ENCODE results near the gene TBCK. TPM values are rescaled to one million over a fixed set of nuclear protein-coding genes. Genes with fewer than 3 reads are reported as not detected.

The TBCK gene
- total and polyA plus RNA-seq, 2 of the 13 experiments (the other 11 are each of a cell fraction or from before 2014, with no cell fraction given): 51.0 to 62.4 TPM

DNA sequence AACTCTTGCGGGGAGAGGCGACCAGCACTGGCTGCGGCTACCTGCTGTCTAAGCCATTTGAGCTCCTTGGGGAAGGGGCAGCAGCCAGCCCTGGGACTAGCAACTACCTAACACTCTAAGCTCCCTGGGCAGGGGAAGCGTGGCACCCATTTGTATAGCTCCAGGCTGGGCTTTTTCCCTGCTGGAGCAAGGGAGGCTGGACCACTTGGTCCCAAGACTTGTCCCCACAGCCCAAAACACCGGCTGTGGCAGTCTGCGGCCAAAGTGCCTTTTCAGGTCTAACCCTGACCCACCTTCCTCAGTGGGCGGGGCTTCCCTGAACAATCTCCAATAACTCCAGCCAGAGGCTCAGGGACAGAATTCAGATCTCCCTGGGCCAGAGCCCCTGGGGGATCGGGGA is 232.9 kb downstream of the TBCK start:
- POLR2A ChIA-PET: no interaction called here
- no peak overlapping the region for H3K27ac ChIP-seq (ENCODE audit: extremely low read length, insufficient read depth, low read length)
- in situ Hi-C loops (cut with HindIII; ENCODE audit: extremely low pct_ligation_motif_present, low pct_unique_long_range_greater_than_20kb): no loop called here
- no peak overlapping the region for H3K4me2 ChIP-seq (ENCODE audit: low read depth, low read length)
- intact Hi-C loops (cut with micrococcal nuclease; ENCODE audit: unreplicated experiment): no loop called here
- TF ChIP-seq CHD4 (IDR thresholded peaks at IDR 0.05; ENCODE audit: borderline replicate concordance, low read length) (no peak), SMAD9 (CRISPR knock-in tag; IDR thresholded peaks at IDR 0.05) (no peak), ZNF652 (CRISPR knock-in tag; IDR thresholded peaks at IDR 0.05; ENCODE audit: borderline replicate concordance, low read depth) (no peak), ZNF383 (CRISPR knock-in tag; IDR thresholded peaks at IDR 0.05; ENCODE audit: borderline replicate concordance) (no peak), ZNF484 (CRISPR knock-in tag; IDR thresholded peaks at IDR 0.05; ENCODE audit: borderline replicate concordance, low read depth) (no peak), CEBPG (CRISPR knock-in tag; IDR thresholded peaks at IDR 0.05) (no peak), JDP2 (CRISPR knock-in tag; IDR thresholded peaks at IDR 0.05; ENCODE audit: borderline replicate concordance) (no peak), ZFY (CRISPR knock-in tag; IDR thresholded peaks at IDR 0.05) (no peak), BRCA1 (CRISPR knock-in tag; IDR thresholded peaks at IDR 0.05) (no peak), ZNF205 (CRISPR knock-in tag; IDR thresholded peaks at IDR 0.05) (no peak), MTF1 (CRISPR knock-in tag; IDR thresholded peaks at IDR 0.05) (no peak), HNRNPLL (IDR thresholded peaks at IDR 0.05; ENCODE audit: low read depth, low read length, poor library complexity, severe bottlenecking) (no peak), GMEB2 (CRISPR knock-in tag; IDR thresholded peaks at IDR 0.05; ENCODE audit: low read depth) (no peak), ZNF816 (CRISPR knock-in tag; IDR thresholded peaks at IDR 0.05; ENCODE audit: borderline replicate concordance) (no peak), NR3C1 (CRISPR knock-in tag; IDR thresholded peaks at IDR 0.05) (no peak), ZNF644 (CRISPR knock-in tag; IDR thresholded peaks at IDR 0.05; ENCODE audit: low read depth) (no peak), MBNL3 (CRISPR knock-in tag; conservative IDR thresholded peaks at IDR 0.05) (no peak)
- TF ChIP-seq, protein P1, sequence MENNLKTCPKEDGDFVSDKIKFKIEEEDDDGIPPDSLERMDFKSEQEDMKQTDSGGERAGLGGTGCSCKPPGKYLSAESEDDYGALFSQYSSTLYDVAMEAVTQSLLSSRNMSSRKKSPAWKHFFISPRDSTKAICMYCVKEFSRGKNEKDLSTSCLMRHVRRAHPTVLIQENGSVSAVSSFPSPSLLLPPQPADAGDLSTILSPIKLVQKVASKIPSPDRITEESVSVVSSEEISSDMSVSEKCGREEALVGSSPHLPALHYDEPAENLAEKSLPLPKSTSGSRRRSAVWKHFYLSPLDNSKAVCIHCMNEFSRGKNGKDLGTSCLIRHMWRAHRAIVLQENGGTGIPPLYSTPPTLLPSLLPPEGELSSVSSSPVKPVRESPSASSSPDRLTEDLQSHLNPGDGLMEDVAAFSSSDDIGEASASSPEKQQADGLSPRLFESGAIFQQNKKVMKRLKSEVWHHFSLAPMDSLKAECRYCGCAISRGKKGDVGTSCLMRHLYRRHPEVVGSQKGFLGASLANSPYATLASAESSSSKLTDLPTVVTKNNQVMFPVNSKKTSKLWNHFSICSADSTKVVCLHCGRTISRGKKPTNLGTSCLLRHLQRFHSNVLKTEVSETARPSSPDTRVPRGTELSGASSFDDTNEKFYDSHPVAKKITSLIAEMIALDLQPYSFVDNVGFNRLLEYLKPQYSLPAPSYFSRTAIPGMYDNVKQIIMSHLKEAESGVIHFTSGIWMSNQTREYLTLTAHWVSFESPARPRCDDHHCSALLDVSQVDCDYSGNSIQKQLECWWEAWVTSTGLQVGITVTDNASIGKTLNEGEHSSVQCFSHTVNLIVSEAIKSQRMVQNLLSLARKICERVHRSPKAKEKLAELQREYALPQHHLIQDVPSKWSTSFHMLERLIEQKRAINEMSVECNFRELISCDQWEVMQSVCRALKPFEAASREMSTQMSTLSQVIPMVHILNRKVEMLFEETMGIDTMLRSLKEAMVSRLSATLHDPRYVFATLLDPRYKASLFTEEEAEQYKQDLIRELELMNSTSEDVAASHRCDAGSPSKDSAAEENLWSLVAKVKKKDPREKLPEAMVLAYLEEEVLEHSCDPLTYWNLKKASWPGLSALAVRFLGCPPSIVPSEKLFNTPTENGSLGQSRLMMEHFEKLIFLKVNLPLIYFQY (CRISPR knock-in tag; IDR thresholded peaks at IDR 0.05; ENCODE audit: borderline replicate concordance): no peak
- TF ChIP-seq, protein P2, sequence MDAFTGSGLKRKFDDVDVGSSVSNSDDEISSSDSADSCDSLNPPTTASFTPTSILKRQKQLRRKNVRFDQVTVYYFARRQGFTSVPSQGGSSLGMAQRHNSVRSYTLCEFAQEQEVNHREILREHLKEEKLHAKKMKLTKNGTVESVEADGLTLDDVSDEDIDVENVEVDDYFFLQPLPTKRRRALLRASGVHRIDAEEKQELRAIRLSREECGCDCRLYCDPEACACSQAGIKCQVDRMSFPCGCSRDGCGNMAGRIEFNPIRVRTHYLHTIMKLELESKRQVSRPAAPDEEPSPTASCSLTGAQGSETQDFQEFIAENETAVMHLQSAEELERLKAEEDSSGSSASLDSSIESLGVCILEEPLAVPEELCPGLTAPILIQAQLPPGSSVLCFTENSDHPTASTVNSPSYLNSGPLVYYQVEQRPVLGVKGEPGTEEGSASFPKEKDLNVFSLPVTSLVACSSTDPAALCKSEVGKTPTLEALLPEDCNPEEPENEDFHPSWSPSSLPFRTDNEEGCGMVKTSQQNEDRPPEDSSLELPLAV (CRISPR knock-in tag; conservative IDR thresholded peaks at IDR 0.05; ENCODE audit: low read depth): no peak
- 89% methylated on average over 3 of the region's 8 CpGs for WGBS (ENCODE audit: low lambda C conversion rate)
- no peaks in the 10 kb centered on the region for H3K4me1 ChIP-seq (ENCODE audit: insufficient read depth, low read length)
- H3K4me3 ChIP-seq (replicated peaks in 1 of 3; ENCODE audit: insufficient read depth in 1 of 3, low read depth in 2 of 3, low read length in 3 of 3): no peak overlapping the region
- H2AFZ ChIP-seq (ENCODE audit: low read length): no peak overlapping the region
- FAIRE-seq (no peak), DNase-seq (ENCODE audit: low spot score) (no peak), ATAC-seq (no peak)
- H3K36me3 ChIP-seq (replicated peaks in 1 of 2; ENCODE audit: control insufficient read depth in 1 of 2, insufficient read depth in 2 of 2, low read length in 2 of 2): peaks cover 1 to 7% of the 10 kb centered on the region in 2 experiments; a peak in 3 of 5 replicates
- no TSS peak for BruUV-seq (replicated peaks)
- H3K27me3 ChIP-seq (ENCODE audit: control insufficient read depth in 1 of 2, insufficient read depth in 2 of 2, low read length in 2 of 2): no peaks in the 10 kb centered on the region
- CTCF ChIA-PET (ENCODE audit: low intra/inter-chr PET ratio, low total read pairs): no interaction called here
- H3K9ac ChIP-seq (ENCODE audit: insufficient read depth, low read depth, low read length): no peak overlapping the region
- H3K9me3 ChIP-seq (ENCODE audit: low read length): no peaks in the 10 kb centered on the region
- no peaks in the 10 kb centered on the region for H4K20me1 ChIP-seq (ENCODE audit: insufficient read depth, low read length)
- H3K79me2 ChIP-seq (ENCODE audit: insufficient read depth, low read length): no peaks in the 10 kb centered on the region
